Measurements from ENCODE around the gene SHFL.

Gene SHFL

DNA sequence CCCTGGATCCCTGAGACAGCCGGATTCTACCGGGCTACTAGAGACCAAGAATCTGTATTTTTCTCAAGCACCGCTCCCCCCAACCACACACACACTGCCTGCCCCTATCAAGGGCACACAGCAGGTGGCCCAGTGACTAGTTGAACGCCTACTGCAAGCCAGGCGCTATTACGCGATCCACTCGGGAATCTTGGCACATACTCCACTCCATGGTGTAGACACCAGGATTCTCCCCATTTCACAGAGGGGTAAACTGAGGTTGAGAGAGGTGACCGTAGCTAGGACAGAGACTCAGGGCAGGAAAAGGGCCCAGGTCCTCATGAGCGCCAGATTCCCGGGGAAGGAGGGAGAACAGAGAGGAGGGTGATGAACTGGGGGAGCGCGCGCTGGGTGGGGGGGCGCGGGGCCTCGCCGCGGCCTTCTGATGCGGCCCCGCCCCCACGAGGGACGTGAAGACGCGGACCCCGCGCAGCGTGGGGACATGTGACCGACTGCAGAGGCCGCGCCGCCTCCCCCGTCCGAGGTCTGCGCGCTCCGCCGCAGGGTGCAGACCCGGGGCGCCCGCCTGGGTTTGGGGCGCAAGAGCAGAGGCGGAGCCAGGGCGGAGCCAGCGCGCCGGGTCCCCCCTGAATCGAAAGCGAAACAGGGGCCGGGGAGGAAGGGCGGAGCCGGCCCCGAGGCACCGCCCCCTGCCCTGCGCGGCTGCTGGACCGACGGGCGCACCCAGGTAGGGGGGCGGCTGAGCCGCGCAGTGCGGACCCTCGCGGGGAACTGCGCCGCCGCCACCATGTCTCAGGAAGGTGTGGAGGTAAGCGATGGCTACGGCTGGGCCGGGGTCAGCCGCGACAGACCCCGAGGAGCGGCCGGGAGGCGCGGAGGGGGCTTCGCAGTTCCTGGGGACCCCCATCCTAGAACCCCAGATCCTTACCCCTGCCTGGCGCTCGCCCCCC lies at the start of gene SHFL:
Gene SHFL (plus strand): TSS at position 677 of the 950 bp plus-strand sequence. CDS start 111 bp downstream, at position 788.
- DNase-seq: peak; percentile 89

- DNase-seq: no peak
These were observed 49.5 kb upstream of the SHFL start for GRCh38 chr19:10036601-10037071.

- no peak for DNase-seq
These were observed 48.8 kb upstream of the SHFL start for GRCh38 chr19:10037367-10037766.

- no peak for DNase-seq
These were observed 48.3 kb upstream of the SHFL start for GRCh38 chr19:10037809-10038208.

DNA sequence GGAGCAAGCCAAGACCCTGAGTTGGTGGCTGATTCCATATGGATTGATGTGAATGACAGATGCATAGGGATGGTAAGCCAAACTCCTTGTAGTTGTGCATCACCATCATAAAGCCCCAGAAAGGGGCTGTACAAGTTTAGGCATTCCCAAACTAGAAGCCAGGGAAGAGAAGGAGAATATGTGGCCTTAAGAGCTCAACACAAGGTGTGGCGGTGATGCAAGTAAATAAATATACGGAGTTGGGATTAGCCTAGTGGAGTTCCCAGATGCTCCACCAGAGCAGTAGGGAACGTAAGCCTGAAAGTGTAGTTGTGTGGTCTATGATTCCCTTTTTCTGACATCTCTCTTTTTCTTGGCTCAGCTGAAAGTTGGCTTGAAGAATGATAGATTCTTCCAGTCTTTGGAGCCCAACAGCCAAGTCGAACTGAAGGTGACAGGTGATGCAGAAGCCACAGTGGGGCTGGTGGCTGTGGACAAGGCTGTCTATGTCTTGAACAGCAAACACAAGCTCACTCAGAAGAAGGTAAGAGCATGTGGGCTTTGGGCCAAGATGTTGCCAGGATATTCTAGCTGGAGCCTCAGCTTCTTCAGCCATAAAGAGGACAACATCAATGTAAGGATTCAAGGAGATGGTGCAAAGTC lies 42.7 kb upstream of the SHFL start:
- no peak for DNase-seq

DNA sequence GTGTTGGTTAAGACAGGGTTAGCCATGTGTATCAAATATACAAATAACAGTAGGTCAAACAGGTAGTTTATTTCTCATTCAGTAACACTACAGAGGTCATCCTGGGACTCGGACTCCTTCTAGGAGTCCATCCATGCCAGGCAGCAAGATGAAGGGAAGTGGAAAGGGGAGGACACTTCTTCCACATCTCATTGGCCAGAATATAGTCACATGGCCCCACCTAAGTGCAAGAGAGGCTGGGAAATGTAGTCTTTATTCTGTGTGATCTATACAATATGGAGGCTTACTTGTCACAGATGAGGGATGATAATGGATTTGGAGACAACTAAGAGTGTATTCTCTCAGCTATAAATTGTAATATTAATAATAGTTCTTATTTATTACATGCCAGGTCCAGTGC lies 41.7 kb upstream of the SHFL start:
- no peak for DNase-seq

DNA sequence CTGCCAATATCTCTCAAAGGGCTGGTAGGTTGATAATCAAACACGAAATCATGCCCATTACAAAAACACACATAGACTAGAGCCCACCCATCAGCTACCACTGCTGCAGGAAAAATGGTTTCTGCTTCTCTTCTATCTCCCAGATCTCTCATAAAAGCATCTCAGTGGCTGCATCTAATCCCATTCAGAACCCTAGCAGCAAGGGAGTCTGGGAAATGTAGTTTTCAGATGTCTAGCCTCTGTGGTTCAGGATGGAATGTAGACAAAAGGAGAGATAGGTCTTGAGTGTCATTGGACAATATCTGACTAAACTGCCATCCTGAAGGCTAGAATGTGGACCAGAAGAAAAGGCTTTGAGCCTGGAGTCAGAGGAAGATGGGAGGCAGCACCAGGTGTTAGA lies 40.7 kb upstream of the SHFL start:
- DNase-seq: no peak

- no peak for DNase-seq
These were observed 36.5 kb upstream of the SHFL start for GRCh38 chr19:10049626-10050025.

DNA sequence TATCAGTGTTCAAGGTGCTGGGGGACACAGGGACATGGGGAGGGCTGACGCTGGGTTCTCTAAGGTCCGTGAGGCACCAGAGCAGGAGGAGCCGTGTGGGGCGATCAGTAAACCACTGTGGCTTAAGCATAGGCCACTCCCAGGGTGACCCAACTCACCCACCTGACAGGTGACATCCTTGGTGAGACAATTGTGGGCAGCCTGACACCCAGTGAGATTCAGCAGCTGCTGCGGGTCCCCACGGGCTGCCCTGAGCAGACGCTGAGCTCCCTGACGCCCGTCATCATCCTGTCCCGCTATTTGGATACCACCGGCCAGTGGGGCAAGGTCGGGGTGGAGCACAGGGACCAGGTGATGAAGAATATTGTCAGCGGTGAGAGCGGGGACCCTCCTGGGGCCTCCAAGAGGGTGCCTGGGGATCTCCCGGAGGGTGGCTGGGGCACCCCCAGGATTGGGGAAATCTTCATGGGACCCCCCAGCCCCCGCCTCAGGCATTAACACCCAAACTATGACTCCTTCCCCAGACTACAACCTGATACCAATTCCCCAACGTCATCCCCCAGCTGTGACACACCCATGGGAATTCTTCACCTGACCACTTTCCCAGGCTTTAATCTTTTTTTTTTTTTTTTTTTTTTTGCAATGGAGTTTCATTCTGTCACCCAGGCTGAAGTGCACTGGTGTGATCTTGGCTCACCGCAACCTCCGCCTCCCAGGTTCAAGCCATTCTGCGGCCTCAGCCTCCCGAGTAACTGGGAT lies 33.3 kb upstream of the SHFL start:
- DNase-seq: no peak

- no peak for DNase-seq
These were observed 24.3 kb upstream of the SHFL start for GRCh38 chr19:10061717-10062310.

DNA sequence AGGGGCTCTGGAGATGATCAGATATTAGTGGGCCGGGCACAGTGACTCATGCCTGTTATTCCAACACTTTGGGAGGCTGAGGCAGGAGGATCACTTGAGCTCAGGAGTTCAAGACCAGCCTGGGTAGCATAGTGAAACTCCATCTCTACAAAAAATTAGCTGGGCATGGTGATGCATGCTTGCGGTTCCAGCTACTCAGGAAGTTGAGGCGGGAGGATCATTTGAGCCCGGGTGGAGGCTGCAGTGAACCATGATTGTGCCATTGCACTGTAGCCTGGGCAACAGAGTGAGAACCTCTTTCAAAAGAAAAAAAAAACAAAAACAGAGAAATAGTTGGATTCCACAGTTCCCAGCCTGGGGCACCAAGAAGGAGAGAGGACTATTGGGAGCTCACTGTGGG lies 17.9 kb upstream of the SHFL start:
- no peak for DNase-seq

- DNase-seq: no peak
These were observed 17.1 kb upstream of the SHFL start for GRCh38 chr19:10069046-10069445.

DNA sequence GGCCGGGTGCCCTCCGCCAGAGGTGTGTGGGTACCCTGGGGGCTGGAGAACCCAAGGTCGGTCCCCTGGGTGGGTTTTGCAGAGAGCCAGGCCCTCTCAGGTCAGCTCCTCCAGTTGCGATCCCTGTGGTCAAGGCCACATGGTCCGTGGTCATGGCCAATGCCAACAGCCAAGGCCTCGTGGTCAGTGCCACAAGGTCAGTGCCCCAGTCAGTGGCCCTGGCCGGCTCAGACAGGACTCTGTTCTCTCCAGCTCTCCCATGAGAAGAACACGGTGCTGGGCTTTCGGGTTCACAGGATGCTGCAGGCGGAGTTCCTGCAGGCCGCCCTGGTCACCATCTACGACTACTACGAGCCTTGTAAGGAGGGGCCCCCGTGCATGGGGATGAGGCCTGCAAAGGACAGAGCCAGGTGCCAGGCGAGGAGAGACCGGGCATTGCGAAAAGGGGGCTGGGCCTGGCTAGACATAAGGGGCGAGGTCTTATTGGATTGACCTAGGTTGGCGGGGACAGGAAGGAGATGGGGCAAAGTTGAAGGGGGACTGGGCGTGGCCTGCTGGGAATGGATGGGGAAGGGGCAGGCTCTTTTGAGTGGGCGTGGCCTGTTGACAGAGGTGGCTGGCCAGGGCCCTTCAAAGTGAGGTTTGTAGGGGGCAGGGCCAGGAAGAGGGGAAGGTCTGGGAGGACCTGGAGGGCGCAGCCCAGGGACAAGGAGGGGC lies 15.2 kb upstream of the SHFL start:
- no peak for DNase-seq

GRCh38 chr19:10074153-10074552 lies 12.0 kb upstream of the SHFL start:
- DNase-seq: no peak

DNA sequence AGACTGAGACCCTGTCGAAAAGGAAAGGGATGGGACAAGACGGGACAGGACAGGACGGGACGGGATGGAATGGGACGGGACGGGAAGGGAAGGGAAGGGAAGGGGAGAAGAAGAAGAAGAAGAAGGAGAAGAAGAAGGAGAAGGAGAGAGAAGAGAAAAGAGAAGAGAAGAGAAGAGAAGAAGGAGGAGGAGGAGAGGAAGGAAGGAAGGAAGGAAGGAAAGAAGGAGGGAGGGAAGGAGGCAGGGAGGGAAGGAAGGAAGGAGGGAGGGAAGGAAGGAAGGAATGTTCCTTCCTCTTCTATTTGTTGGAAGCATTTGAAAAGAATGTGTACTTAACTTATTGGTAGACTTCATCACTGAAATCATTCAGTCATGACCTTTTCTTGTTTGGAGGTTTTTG lies 9.6 kb upstream of the SHFL start:
- DNase-seq: no peak

DNA sequence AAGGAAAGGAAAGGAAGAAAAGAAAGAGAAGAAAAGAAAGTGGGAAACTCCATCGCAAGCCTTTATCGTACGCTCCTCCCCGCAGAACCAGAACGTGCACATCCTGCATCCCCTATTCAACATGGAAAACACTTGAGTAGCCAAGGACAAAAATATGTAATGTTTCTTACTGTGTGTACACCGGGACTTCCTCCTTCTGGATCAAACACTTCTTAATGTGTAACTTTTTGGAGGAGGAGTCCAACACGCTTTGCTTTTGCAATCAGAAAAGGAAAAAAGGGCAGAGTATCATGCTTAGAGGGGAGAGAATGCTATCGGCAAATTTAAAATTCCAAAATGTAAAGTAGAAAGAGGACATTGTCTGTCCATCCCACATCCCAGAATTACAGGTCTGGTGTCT lies 7.8 kb upstream of the SHFL start:
- no peak for DNase-seq

DNA sequence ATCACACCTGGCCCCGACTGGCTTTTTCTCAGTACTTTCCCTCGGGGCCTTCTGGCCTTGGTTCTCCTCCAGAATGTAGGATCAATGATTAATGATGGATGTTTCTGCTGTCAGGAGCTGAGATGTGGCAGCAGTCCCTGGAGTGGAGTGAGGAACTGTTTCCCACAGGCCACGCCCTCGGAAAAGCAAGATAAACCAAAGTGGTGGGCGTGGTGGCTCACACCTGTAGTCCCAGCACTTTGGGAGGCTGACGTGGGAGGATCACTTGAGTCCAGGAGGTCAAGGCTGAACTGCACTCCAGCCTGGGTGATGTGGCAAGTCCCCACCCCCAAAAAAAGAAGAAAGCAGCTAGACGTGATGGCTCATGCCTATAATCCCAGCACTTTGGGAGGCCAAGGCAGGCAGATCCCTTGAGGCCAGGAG lies 7.1 kb upstream of the SHFL start:
- DNase-seq: no peak

GRCh38 chr19:10083911-10084310 lies 2.2 kb upstream of the SHFL start:
- no peak for DNase-seq

DNA sequence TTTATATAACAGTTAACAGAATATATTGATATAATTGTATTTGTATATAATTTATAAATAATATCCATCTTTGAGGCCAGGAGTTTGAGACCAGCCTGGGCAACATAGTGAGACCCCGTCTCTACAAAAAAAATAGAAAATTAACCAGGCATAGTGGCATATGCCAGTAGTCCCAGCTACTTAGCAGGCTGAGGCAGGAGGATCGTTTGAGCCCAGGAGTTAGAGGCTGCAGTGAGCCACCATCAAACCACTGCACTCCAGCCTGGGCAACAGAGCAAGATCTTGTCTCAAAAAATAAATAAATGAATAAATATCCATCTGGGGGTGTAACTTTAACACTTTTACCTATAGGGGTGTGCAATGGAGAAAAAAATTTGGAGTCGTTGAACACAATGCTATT lies 1.3 kb upstream of the SHFL start:
- no peak for DNase-seq

GRCh38 chr19:10086591-10087192 lies 575 bp downstream of the SHFL start:
- DNase-seq: peak; percentile 80

DNA sequence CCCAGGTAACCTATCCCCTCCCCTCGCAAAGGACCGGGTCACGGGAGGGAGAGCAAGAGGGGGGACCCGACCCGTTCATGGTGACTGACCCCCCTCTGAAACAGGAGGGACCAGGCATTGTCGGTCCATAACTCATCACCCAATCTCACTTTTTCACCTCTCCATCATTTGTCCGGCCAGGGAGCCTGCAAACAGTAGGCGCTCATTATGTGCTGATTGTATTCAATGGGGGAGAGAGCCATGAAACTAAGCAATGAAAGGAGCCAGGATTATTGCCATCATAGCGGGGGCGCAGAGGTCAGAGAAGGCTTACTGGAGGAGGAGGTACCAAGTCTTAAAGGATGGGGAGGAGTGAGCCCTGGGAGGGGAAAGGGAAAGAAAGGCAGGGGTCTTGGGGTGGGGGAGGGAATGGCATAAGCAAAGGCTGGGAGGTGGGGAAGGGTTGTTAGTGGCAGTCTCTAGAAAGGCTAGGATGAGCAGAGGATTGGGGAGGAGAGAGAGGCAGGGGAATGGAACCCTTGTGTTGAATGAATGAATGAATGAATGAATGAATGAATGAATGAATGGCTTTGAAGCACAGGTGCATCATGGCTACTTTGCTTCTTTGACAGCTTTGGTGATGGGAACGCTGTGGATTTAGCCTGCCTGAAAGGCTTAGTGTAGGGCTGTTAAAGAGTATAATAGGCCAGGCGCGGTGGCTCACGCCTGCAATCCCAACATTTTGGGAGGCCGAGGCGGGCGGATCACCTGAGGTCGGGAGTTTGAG lies 1.4 kb downstream of the SHFL start:
- DNase-seq: no peak

Data from activated CD8-positive, alpha-beta memory T cell treated with anti-CD3 and anti-CD28 coated beads, Interleukin-2, amount 50 U/mL, for 48 hours (primary cell).